Body of pancreas (tissue), 4 donors: ENCODE data around the gene ADAMTS2.

ENCODE experiments used
- CTCF ChIP-seq, 7 experiments: fragments of 450-650 bp in 4 of 7; fragments of 200-600 bp in 3 of 7; sonication (generic) in 3 of 7; IDR thresholded peaks; one replicate each; pipeline ENCODE4 v1.5.1; 2016 to 2019; ENCODE audit warnings: antibody characterized with exemption in 7 of 7
- POLR2A ChIP-seq, 3 donors: fragments of 450-650 bp; IDR thresholded peaks; one replicate each; pipeline ENCODE4 v1.6.1; 2016; ENCODE audit warnings: antibody characterized with exemption in 3 of 3, mild to moderate bottlenecking in 2 of 3

DNA sequence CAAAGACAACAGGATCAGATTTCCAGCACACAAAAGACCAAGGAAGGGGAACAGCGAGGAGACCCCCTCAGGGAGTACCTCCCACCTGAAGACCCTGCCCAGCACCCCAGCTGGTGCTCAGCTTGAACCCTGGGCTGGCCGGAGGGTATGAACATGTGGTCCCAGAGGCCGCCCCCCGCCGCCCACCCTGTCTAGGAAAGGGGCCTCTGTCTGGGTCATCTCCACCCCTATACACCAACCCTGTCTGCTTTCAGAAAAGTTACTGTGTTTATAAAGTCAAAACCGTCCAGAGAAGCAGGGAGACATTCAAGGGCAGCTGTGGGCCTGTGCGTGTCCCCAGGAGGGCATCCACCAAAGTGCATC lies 72.2 kb downstream of the ADAMTS2 start:
- TF ChIP-seq CTCF (IDR thresholded peaks at IDR 0.05) (no peak), POLR2A (IDR thresholded peaks at IDR 0.05) (no peak)
